Ovary (tissue), 9 donors: Measurements from ENCODE around the gene HTR3C. TPM values are rescaled to one million over a fixed set of nuclear protein-coding genes. Genes with fewer than 3 reads are reported as not detected.

Source experiments
- DNase-seq, 5 donors: peaks; one replicate each; pipeline ENCODE4 v3.0.0-alpha.2; 2019 to 2020
- H3K27ac ChIP-seq, 2 donors: fragments of 200-600 bp; one replicate each; pipeline versions ENCODE4 v1.5.1 to v1.8.0; 2019 to 2022
- H3K27me3 ChIP-seq: fragments of 200-600 bp; one replicate; pipeline ENCODE4 v1.8.0; 2022
- H3K36me3 ChIP-seq: fragments of 200-600 bp; sonication (generic); one replicate; pipeline ENCODE4 v1.5.1; 2019
- H3K4me1 ChIP-seq: one replicate; pipeline ENCODE4 v1.8.1; 2013; ENCODE audit warnings: mild to moderate bottlenecking, moderate library complexity; ENCODE audit not compliant: insufficient read depth
- H3K4me3 ChIP-seq: fragments of 200-600 bp; sonication (generic); one replicate; pipeline ENCODE4 v1.5.1; 2017
- H3K9me3 ChIP-seq, 2 donors: fragments of 200-600 bp in 1 of 2; sonication (generic) in 1 of 2; one replicate each; pipeline versions ENCODE4 v1.5.1 to v1.8.1; 2013 to 2019; ENCODE audit warnings: mild to moderate bottlenecking in 1 of 2, moderate library complexity in 1 of 2
- EP300 ChIP-seq: sonication (generic); formaldehyde crosslinking; IDR thresholded peaks from one replicate; pipeline ENCODE4 v1.6.1; 2017; ENCODE audit warnings: antibody characterized with exemption
- POLR2A ChIP-seq: fragments of 450-650 bp; IDR thresholded peaks from one replicate; pipeline ENCODE4 v1.6.1; 2017; ENCODE audit warnings: antibody characterized with exemption, mild to moderate bottlenecking, moderate library complexity
- WGBS, 3 donors: extraction: QIAGEN DNeasy Blood & Tissue Kit in 1 of 3; methylation state at CpG; one replicate each; pipeline versions ENCODE4 v1.1.5 to v1.1.7; 2013 to 2017; 5-methylcytosine and 5-hydroxymethylcytosine counted together
- intact Hi-C, 4 donors: fragments of 100-400 bp; cut with DNase I; formaldehyde crosslinking; loops; one replicate each; pipeline versions ENCODE4 v1.11.0 to v1.15.1; 2022 to 2023
- polyA plus RNA-seq, 2 donors: library from polyadenylated mRNA; stranded (reverse); fragments of 200-250 nt in 1 of 2; fragments of 350-450 nt in 1 of 2; fragmentation: Illumina TruSeq in 1 of 2; extraction: RNeasy Lipid Tissue Mini Kit (QIAGEN cat#74804) in 1 of 2; gene quantifications; one replicate each; pipeline ENCODE4 v1.2.3, GENCODE V29; 2013 to 2014
- total RNA-seq, 7 donors: library from RNA; depleted of rRNA in 2 of 7; stranded (reverse); fragments of >200 nt in 2 of 7; fragmentation: NEBNext Ultra II Directional in 3 of 7; extraction: Animal tissue kit (Norgen Biotek cat#: 25700) in 3 of 7; gene quantifications; one replicate each; pipeline versions ENCODE4 v1.1.0 to v1.2.4, GENCODE V29; 2016 to 2023
- TF ChIP-seq, protein P1 (sequence below), 3 donors: fragments of 450-650 bp in 2 of 3; fragments of 200-600 bp in 1 of 3; IDR thresholded peaks; one replicate each; pipeline versions ENCODE4 v1.5.1 to v1.8.0; 2016 to 2022; ENCODE audit warnings: antibody characterized with exemption in 3 of 3, mild to moderate bottlenecking in 1 of 3
- donor health status: DM: no; HTN: no; CAD: no; lungs with moderate emphysema.
- donor health status: DM: no; HTN: no; CAD: no.
- donor health status: Bipolar disorder and iron deficiency.
- donor health status: DM: yes; HTN: yes; CAD: no.
- donor health status: DM: no; HTN: no; CAD: no.
- donor health status: DM: yes; HTN: yes; CAD: no.

HTR3C gene
- total and polyA plus RNA-seq, 9 donors, result not detected

DNA sequence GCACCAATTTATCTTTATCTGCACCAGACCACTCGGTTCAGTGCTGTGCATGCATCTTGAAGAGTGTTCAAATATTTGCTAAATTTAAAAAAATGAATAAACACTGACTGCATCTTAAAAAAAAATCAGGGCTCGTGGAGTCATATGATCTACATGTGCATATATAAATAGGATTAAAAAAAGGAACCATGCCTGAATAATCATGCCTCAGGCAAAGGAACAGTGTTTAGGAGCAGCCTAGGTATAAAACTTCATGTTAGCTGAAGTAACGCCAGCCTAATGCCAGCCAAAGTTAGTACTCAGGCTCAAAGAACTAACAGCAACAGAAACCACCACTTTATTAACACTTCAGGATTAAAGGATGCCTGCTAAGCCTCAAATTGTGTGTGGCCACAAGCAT is 44.7 kb upstream of the HTR3C start:
- no peak for TF ChIP-seq EP300
- no peak for TF ChIP-seq POLR2A
- TF ChIP-seq, protein P1, sequence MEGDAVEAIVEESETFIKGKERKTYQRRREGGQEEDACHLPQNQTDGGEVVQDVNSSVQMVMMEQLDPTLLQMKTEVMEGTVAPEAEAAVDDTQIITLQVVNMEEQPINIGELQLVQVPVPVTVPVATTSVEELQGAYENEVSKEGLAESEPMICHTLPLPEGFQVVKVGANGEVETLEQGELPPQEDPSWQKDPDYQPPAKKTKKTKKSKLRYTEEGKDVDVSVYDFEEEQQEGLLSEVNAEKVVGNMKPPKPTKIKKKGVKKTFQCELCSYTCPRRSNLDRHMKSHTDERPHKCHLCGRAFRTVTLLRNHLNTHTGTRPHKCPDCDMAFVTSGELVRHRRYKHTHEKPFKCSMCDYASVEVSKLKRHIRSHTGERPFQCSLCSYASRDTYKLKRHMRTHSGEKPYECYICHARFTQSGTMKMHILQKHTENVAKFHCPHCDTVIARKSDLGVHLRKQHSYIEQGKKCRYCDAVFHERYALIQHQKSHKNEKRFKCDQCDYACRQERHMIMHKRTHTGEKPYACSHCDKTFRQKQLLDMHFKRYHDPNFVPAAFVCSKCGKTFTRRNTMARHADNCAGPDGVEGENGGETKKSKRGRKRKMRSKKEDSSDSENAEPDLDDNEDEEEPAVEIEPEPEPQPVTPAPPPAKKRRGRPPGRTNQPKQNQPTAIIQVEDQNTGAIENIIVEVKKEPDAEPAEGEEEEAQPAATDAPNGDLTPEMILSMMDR (IDR thresholded peaks at IDR 0.05), result no peak
- intact Hi-C loops, result loop anchor here in 1 of 4 donors (10.0 kb wide), 1 partner anchor 103 kb away; no protein-coding TSS in a partner anchor
- no peaks in the 10 kb centered on the region for H3K9me3 ChIP-seq
- WGBS, 3 donors, result 57 to 79% (median 59%) methylated on average over 3 of the region's 3 CpGs
- DNase-seq, result no peak
- peaks cover 2% of the 10 kb centered on the region for H3K4me1 ChIP-seq
- no peaks in the 10 kb centered on the region for H3K36me3 ChIP-seq
- no peak overlapping the region for H3K4me3 ChIP-seq
- H3K27me3 ChIP-seq, result no peaks in the 10 kb centered on the region
- no peak overlapping the region for H3K27ac ChIP-seq

DNA sequence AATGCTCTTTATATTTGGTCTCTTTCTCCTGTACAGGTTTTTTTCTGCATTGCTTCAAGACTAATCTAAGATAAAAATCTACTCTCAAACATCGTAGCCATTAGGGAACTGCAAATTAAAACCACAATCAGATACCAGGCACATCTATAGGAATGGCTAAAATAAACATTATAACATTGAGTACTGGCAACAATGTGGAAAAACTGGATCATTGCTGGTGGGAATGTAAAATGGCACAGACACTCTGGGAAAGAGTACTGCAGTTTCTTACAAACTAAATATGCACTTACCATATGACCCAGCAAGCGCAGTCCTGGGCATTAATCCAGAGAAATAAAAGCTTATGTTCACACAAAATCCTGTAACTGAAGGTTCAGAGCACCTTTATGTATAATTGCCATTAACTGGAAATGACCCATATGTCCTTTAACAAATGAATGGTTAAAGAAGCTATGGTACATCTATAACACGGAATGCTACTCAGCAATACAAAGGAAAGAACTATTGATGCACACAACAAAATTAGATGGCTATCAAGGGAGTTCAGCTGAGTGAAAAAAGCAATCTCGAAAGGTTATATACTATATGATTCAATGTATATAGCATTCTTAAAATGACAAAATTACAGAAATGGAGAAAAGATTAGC is 41.5 kb upstream of the HTR3C start:
- H3K4me1 ChIP-seq, result no peaks in the 10 kb centered on the region
- no peak overlapping the region for H3K4me3 ChIP-seq
- H3K27me3 ChIP-seq, result no peaks in the 10 kb centered on the region
- 59 to 95% (median 62%) methylated on average over 4 of the region's 4 CpGs for WGBS, 3 donors
- no peaks in the 10 kb centered on the region for H3K36me3 ChIP-seq
- H3K9me3 ChIP-seq, result no peaks in the 10 kb centered on the region
- DNase-seq, result no peak
- H3K27ac ChIP-seq, result no peak overlapping the region
- TF ChIP-seq, protein P1 (IDR thresholded peaks at IDR 0.05), result no peak
- TF ChIP-seq EP300, result no peak
- no peak for TF ChIP-seq POLR2A
- intact Hi-C loops, result no loop called here

DNA sequence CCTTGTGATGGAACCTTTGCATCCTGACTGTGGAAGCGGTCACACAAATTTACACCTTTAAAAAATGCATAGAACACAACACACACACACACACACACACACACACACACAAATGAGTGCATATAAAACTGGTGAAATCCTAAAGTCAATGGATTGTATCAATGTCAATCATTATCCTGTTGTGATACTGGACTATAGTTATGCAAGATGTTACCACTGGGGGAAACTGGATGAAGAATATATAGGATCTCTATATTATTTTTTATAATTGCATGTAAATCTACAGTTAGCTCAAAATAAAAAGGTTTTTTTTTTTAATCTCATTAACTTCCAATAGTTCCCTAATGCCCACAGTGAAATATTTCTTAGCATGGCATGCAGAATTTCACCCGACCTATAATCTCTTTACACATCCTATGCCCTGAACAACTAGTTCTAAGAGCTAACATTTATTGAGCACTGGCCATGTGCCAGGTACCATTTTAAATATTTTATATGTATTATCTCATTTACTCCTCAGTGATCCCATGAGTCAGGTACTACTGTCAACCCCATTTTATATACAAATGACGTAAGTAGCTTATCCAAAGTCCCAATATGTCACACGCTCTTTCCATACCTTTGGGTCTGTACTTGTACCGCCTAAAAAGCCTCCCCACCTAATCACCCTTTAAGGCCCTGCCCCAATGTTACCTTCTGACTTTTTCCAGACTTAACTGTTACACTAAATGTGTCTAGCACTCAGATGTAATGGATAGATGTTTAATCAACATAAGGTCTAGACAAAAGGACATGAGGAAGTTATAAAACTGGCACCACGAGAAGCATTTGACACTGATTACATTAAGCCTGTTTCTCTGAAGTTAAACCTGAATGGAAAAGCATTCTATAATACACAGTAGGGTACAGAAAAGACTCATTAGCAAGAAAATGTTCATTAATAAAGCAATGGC is 40.6 kb upstream of the HTR3C start:
- Histone ChIP-seq H3K9me3 (no peaks in the 10 kb centered on the region), H3K36me3 (no peaks in the 10 kb centered on the region), H3K4me3 (no peak overlapping the region), H3K27ac (no peak overlapping the region), H3K27me3 (no peaks in the 10 kb centered on the region), H3K4me1 (no peaks in the 10 kb centered on the region)
- intact Hi-C loops, result no loop called here
- TF ChIP-seq, protein P1 (IDR thresholded peaks at IDR 0.05), result no peak
- TF ChIP-seq EP300, result no peak
- TF ChIP-seq POLR2A, result no peak
- 87 to 96% (median 90%) methylated on average over 6 of the region's 6 CpGs for WGBS, 3 donors
- DNase-seq, result no peak

DNA sequence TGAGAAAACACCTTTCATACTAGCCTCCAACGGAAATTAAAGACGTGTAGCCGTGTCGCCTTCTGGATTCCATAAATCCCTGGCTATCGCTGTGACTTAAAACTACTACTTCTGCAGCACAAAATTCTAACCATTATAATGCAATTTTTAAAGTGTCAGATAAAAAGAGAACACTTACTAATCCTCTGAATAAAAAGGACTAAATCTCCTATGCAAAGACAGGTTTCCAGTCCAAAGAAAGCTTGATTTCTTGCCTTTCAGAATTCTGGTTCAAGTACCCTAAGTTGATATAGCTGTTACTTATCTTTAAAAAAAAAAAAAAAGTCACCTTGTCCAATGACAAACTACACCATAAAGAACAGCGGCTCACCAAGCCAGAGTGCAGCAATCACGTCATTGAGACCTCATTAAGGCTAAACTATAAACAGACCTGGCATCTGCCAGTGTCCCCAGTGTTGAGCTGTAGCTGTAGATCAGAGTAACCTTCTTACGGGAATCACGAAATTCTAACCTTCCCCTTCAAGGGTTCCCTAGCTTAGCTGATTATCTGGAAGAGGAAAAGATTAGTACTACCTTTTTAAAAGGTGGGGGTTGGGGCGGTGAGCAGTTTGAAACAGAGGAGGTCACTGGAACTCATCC is 37.3 kb upstream of the HTR3C start:
- no peak for TF ChIP-seq EP300
- TF ChIP-seq POLR2A, result no peak
- TF ChIP-seq, protein P1 (IDR thresholded peaks at IDR 0.05), result no peak
- no peak for DNase-seq
- Histone ChIP-seq H3K9me3 (no peaks in the 10 kb centered on the region), H3K27ac (no peak overlapping the region), H3K36me3 (no peaks in the 10 kb centered on the region), H3K27me3 (no peaks in the 10 kb centered on the region), H3K4me1 (no peaks in the 10 kb centered on the region), H3K4me3 (no peak overlapping the region)
- intact Hi-C loops, result loop anchor here in 2 of 4 donors (5.0 kb wide), 2 partner anchors 118 to 227 kb away; no protein-coding TSS in a partner anchor
- WGBS, 3 donors, result 83 to 91% (median 88%) methylated on average over 10 of the region's 10 CpGs
